ENCODE measurements around the gene ABCA10. TPM values are rescaled to one million over a fixed set of nuclear protein-coding genes. Genes with fewer than 3 reads are reported as not detected.

The ABCA10 gene
- total and polyA plus RNA-seq, 2 of the 13 experiments (the other 11 are each of a cell fraction or from before 2014, with no cell fraction given) = 0.02 to 0.08 TPM

- DNase-seq (ENCODE audit: low spot score) = no peak
- BruUV-seq (replicated peaks) = no TSS peak
- Histone ChIP-seq H3K9ac (ENCODE audit: insufficient read depth, low read depth, low read length) (no peak overlapping the region), H4K20me1 (ENCODE audit: insufficient read depth, low read length) (no peaks in the 10 kb centered on the region), H3K4me3 (replicated peaks in 1 of 3; ENCODE audit: insufficient read depth in 1 of 3, low read depth in 2 of 3, low read length in 3 of 3) (no peak overlapping the region), H3K27ac (ENCODE audit: extremely low read length, insufficient read depth, low read length) (no peak overlapping the region), H3K9me3 (ENCODE audit: low read length) (peaks cover 13% of the 10 kb centered on the region), H3K4me1 (ENCODE audit: insufficient read depth, low read length) (peaks cover 14% of the 10 kb centered on the region), H3K79me2 (ENCODE audit: insufficient read depth, low read length) (no peaks in the 10 kb centered on the region), H2AFZ (ENCODE audit: low read length) (no peak overlapping the region), H3K4me2 (ENCODE audit: low read depth, low read length) (no peak overlapping the region), H3K36me3 (replicated peaks in 1 of 2; ENCODE audit: control insufficient read depth in 1 of 2, insufficient read depth in 2 of 2, low read length in 2 of 2) (no peaks in the 10 kb centered on the region), H3K27me3 (ENCODE audit: control insufficient read depth in 1 of 2, insufficient read depth in 2 of 2, low read length in 2 of 2) (no peaks in the 10 kb centered on the region)
- no peak for ATAC-seq
- in situ Hi-C loops (cut with HindIII; ENCODE audit: extremely low pct_ligation_motif_present, low pct_unique_long_range_greater_than_20kb) = loop anchor here (5.0 to 10.0 kb wide), 2 partner anchors 262 to 334 kb away; no protein-coding TSS in a partner anchor
- no peak for FAIRE-seq
- intact Hi-C loops (cut with micrococcal nuclease; ENCODE audit: unreplicated experiment) = loop anchor here (10.0 kb wide), 1 partner anchor 152 kb away; no protein-coding TSS in a partner anchor
- TF ChIP-seq HNRNPK (IDR thresholded peaks at IDR 0.05; ENCODE audit: low read depth, low read length, poor library complexity, severe bottlenecking) = peak; percentile 52
- TF ChIP-seq ZNF629 (CRISPR knock-in tag; conservative IDR thresholded peaks at IDR 0.05) = no peak
- WGBS (ENCODE audit: low lambda C conversion rate) = 48% methylated on average over 2 of the region's 2 CpGs
- ChIA-PET POLR2A (no interaction called here), CTCF (ENCODE audit: low intra/inter-chr PET ratio, low total read pairs) (interaction anchor here (1.6 to 2.9 kb wide), 3 partner anchors 11 to 463 kb away, joined by 3 to 117 read pairs (median 23); no protein-coding TSS in a partner anchor)
Measured at GRCh38 chr17:69236464-69236863, 7.8 kb upstream of the ABCA10 start.

DNA sequence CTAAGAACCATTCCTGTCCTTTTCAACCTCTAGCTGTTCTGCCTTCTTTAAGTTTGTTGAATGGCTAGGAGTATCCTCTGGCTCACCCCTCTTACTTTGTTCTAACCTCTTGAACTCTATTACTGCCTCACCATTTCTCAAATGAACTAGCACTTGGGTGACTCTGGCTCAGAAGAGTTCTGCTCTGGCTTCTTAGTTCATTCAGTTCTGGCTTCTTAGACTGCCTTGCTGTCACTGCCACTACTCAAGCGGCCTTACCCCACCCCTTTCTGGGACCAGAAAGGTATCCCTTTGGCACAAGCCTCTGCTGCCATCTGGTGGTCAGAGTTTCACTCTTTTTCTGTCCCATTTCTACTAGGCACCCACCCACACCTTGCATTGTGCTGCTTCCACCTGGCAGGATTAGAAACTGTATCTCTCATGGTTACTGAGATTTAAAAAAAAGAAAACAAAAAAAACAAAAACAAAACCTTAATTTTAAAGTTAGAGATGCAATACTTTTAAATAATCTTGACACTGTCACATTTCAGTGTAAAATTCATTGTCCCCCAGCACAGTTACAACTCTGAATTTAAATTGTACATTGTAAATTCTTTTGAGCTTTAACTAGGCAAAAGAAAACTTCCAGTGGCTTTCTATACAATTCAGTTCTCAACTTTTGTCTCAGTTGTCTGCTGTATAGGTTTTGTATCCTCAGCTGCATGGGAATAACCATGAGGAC is 6.9 kb upstream of the ABCA10 start:
- H3K9ac ChIP-seq (ENCODE audit: insufficient read depth, low read depth, low read length) = no peak overlapping the region
- ChIA-PET CTCF (ENCODE audit: low intra/inter-chr PET ratio, low total read pairs) (interaction anchor here (0.6 to 2.9 kb wide), 9 partner anchors 11 to 529 kb away, joined by 3 to 117 read pairs (median 3); no protein-coding TSS in a partner anchor), POLR2A (interaction anchor here (2.3 kb wide), 1 partner anchor 461 kb away, joined by 8 read pairs; no protein-coding TSS in a partner anchor)
- H3K36me3 ChIP-seq (replicated peaks in 1 of 2; ENCODE audit: control insufficient read depth in 1 of 2, insufficient read depth in 2 of 2, low read length in 2 of 2) = no peaks in the 10 kb centered on the region
- FAIRE-seq (peak; percentile 91), DNase-seq (ENCODE audit: low spot score) (peak; percentile 88), ATAC-seq (peak; percentile 100)
- H3K4me1 ChIP-seq (ENCODE audit: insufficient read depth, low read length) = peaks cover 14% of the 10 kb centered on the region
- in situ Hi-C loops (cut with HindIII; ENCODE audit: extremely low pct_ligation_motif_present, low pct_unique_long_range_greater_than_20kb) (loop anchor here (5.0 to 10.0 kb wide), 2 partner anchors 261 to 333 kb away; no protein-coding TSS in a partner anchor), intact Hi-C loops (cut with micrococcal nuclease; ENCODE audit: unreplicated experiment) (loop anchor here (1.0 to 10.0 kb wide), 4 partner anchors 151 to 461 kb away; no protein-coding TSS in a partner anchor)
- 18% methylated on average over 1 of the region's 1 CpG for WGBS (ENCODE audit: low lambda C conversion rate)
- no peak overlapping the region for H3K4me3 ChIP-seq (replicated peaks in 1 of 3; ENCODE audit: insufficient read depth in 1 of 3, low read depth in 2 of 3, low read length in 3 of 3)
- H3K27me3 ChIP-seq (ENCODE audit: control insufficient read depth in 1 of 2, insufficient read depth in 2 of 2, low read length in 2 of 2) = no peaks in the 10 kb centered on the region
- peaks cover 13% of the 10 kb centered on the region for H3K9me3 ChIP-seq (ENCODE audit: low read length)
- H2AFZ ChIP-seq (ENCODE audit: low read length) = peak overlapping the region; percentile 59
- H3K4me2 ChIP-seq (ENCODE audit: low read depth, low read length) = no peak overlapping the region
- H3K79me2 ChIP-seq (ENCODE audit: insufficient read depth, low read length) = no peaks in the 10 kb centered on the region
- no TSS peak for BruUV-seq (replicated peaks)
- H4K20me1 ChIP-seq (ENCODE audit: insufficient read depth, low read length) = no peaks in the 10 kb centered on the region
- H3K27ac ChIP-seq (ENCODE audit: extremely low read length, insufficient read depth, low read length) = no peak overlapping the region
- TF ChIP-seq ZNF256 (CRISPR knock-in tag; conservative IDR thresholded peaks at IDR 0.05) (no peak), ZNF781 (CRISPR knock-in tag; IDR thresholded peaks at IDR 0.05; ENCODE audit: borderline replicate concordance, not compliant biosample characterization) (peak; percentile 55), HNF4G (IDR thresholded peaks at IDR 0.05; ENCODE audit: borderline replicate concordance, low read depth, low read length) (no peak), HNF4G (CRISPR knock-in tag; IDR thresholded peaks at IDR 0.05; ENCODE audit: borderline replicate concordance, low read depth) (no peak), SMC3 (IDR thresholded peaks at IDR 0.05; ENCODE audit: low read length) (peak; percentile 100), MEIS1 (CRISPR knock-in tag; IDR thresholded peaks at IDR 0.05; ENCODE audit: borderline replicate concordance) (peak; percentile 75; the same call in 1 of the 2 replicates), HMG20A (CRISPR knock-in tag; IDR thresholded peaks at IDR 0.05; ENCODE audit: borderline replicate concordance) (0 out of 2 replicates have a peak, but pooled peaks have one; percentile 45), MYNN (CRISPR knock-in tag; IDR thresholded peaks at IDR 0.05; ENCODE audit: low read depth) (peak; percentile 70; the same call in 1 of the 2 replicates), SRY (CRISPR knock-in tag; IDR thresholded peaks at IDR 0.05) (no peak), ZSCAN9 (CRISPR knock-in tag; IDR thresholded peaks at IDR 0.05; ENCODE audit: borderline replicate concordance) (peak; percentile 66; the same call in 1 of the 2 replicates), ZNF792 (CRISPR knock-in tag; IDR thresholded peaks at IDR 0.05) (0 out of 2 replicates have a peak, but pooled peaks have one; percentile 66), MIXL1 (CRISPR knock-in tag; IDR thresholded peaks at IDR 0.05) (peak; percentile 77), ZNF224 (CRISPR knock-in tag; IDR thresholded peaks at IDR 0.05) (no peak)
- TF ChIP-seq, protein P1, sequence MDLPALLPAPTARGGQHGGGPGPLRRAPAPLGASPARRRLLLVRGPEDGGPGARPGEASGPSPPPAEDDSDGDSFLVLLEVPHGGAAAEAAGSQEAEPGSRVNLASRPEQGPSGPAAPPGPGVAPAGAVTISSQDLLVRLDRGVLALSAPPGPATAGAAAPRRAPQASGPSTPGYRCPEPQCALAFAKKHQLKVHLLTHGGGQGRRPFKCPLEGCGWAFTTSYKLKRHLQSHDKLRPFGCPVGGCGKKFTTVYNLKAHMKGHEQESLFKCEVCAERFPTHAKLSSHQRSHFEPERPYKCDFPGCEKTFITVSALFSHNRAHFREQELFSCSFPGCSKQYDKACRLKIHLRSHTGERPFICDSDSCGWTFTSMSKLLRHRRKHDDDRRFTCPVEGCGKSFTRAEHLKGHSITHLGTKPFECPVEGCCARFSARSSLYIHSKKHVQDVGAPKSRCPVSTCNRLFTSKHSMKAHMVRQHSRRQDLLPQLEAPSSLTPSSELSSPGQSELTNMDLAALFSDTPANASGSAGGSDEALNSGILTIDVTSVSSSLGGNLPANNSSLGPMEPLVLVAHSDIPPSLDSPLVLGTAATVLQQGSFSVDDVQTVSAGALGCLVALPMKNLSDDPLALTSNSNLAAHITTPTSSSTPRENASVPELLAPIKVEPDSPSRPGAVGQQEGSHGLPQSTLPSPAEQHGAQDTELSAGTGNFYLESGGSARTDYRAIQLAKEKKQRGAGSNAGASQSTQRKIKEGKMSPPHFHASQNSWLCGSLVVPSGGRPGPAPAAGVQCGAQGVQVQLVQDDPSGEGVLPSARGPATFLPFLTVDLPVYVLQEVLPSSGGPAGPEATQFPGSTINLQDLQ (CRISPR knock-in tag; IDR thresholded peaks at IDR 0.05) = no peak
